Esophagus squamous epithelium (tissue), 5 donors: ENCODE measurements around the gene NOL4L. TPM values are rescaled to one million over a fixed set of nuclear protein-coding genes. Genes with fewer than 3 reads are reported as not detected.
A peak's percentile ranks its signal among the peaks of the same experiment; 100 is the strongest.

ENCODE experiments used
- DNase-seq: peaks from one replicate; lab custom pipeline; 2025; lab: John Stamatoyannopoulos, UW
- H3K27ac ChIP-seq, 4 donors: fragments of 200-600 bp; sonication (generic); one replicate each; pipeline ENCODE4 v1.5.1; 2016 to 2019; ENCODE audit warnings: mild to moderate bottlenecking in 1 of 4
- H3K27me3 ChIP-seq, 4 donors: fragments of 200-600 bp; sonication (generic); 1 replicate in 3 of 4; 2 replicates in 1 of 4; pipeline versions ENCODE4 v1.5.1 to v1.6.0; 2017 to 2021; ENCODE audit warnings: antibody characterized with exemption in 1 of 4
- H3K36me3 ChIP-seq, 3 donors: fragments of 200-600 bp; sonication (generic); one replicate each; pipeline ENCODE4 v1.5.1; 2016 to 2019
- H3K4me1 ChIP-seq, 3 donors: fragments of 200-600 bp; sonication (generic); one replicate each; pipeline ENCODE4 v1.5.1; 2017 to 2019
- H3K4me3 ChIP-seq, 4 donors: fragments of 200-600 bp; sonication (generic); 1 replicate in 3 of 4; 2 replicates in 1 of 4; pipeline ENCODE4 v1.5.1; 2016 to 2019; ENCODE audit warnings: mild to moderate bottlenecking in 2 of 4, moderate library complexity in 1 of 4
- H3K9me3 ChIP-seq, 3 donors: fragments of 200-600 bp; sonication (generic); one replicate each; pipeline ENCODE4 v1.5.1; 2016 to 2019
- CTCF ChIP-seq, 6 experiments: fragments of 450-650 bp in 4 of 6; fragments of 200-600 bp in 2 of 6; sonication (generic) in 2 of 6; IDR thresholded peaks; one replicate each; pipeline ENCODE4 v1.5.1; 2016 to 2019; ENCODE audit warnings: antibody characterized with exemption in 6 of 6, mild to moderate bottlenecking in 4 of 6, moderate library complexity in 4 of 6
- POLR2A ChIP-seq, 4 donors: fragments of 450-650 bp; IDR thresholded peaks; one replicate each; pipeline ENCODE4 v1.6.1; 2017; ENCODE audit warnings: antibody characterized with exemption in 4 of 4, mild to moderate bottlenecking in 4 of 4, moderate library complexity in 3 of 4
- WGBS, 2 donors: methylation state at CpG; one replicate each; pipeline ENCODE4 v1.1.5; 2018; 5-methylcytosine and 5-hydroxymethylcytosine counted together
- intact Hi-C: fragments of 100-400 bp; cut with DNase I; formaldehyde crosslinking; loops from one replicate; pipeline ENCODE4 v1.15.0; 2022
- total RNA-seq, 4 donors: library from RNA; depleted of rRNA; stranded (reverse); fragments of >200 nt; gene quantifications; one replicate each; pipeline ENCODE4 v1.1.0, GENCODE V29; 2016
- donor health status: DM: yes; HTN: yes; CAD: no.

Gene NOL4L
- total RNA-seq, 4 donors from 2014 or later: 1.5 to 5.1 (median 3.0) TPM

GRCh38 chr20:32589769-32590168 lies 4.6 kb upstream of the NOL4L start:
- no peak for DNase-seq
- no peaks in the 10 kb centered on the region for H3K9me3 ChIP-seq
- no peaks in the 10 kb centered on the region for H3K36me3 ChIP-seq
- intact Hi-C loops: no loop called here
- H3K27me3 ChIP-seq: peaks cover 0 to 57% (median 0%) of the 10 kb centered on the region in 4 donors
- 59 to 67% methylated on average over 4 to 5 of the region's 5 CpGs for WGBS, 2 donors
- H3K4me1 ChIP-seq: peaks cover 0 to 9% (median 8%) of the 10 kb centered on the region in 3 donors
- H3K27ac ChIP-seq: no peak overlapping the region
- TF ChIP-seq POLR2A (IDR thresholded peaks at IDR 0.05): no peak
- no peak for TF ChIP-seq CTCF (IDR thresholded peaks at IDR 0.05)
- no peak overlapping the region for H3K4me3 ChIP-seq

DNA sequence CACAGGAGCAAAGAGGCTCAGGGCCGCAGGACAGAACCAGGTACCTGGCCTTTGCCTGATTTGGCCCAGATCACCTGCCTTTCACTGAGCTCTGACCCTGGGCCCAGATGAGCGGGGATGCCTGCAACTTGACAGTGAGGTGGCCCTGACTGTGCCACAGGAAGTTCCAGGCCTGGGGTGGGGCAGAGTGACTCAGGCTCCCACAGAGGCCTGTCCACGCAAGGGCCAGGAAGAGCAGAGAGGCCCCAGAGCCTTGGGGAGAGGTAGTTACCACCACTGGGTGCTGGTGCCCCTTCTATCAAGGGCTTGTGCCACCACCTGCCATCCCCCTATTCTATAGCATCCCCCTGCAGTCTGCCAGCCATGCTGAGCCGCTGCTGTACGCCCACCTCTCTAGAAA lies 4.1 kb upstream of the NOL4L start:
- 47 to 78% methylated on average over 4 of the region's 5 CpGs for WGBS, 2 donors
- Histone ChIP-seq H3K9me3 (no peaks in the 10 kb centered on the region), H3K27me3 (peaks cover 0 to 62% (median 0%) of the 10 kb centered on the region in 4 donors), H3K27ac (no peak overlapping the region), H3K4me1 (peaks cover 0 to 13% (median 13%) of the 10 kb centered on the region in 3 donors), H3K4me3 (no peak overlapping the region), H3K36me3 (no peaks in the 10 kb centered on the region)
- DNase-seq: no peak
- no peak for TF ChIP-seq CTCF (IDR thresholded peaks at IDR 0.05)
- no peak for TF ChIP-seq POLR2A (IDR thresholded peaks at IDR 0.05)
- intact Hi-C loops: no loop called here

DNA sequence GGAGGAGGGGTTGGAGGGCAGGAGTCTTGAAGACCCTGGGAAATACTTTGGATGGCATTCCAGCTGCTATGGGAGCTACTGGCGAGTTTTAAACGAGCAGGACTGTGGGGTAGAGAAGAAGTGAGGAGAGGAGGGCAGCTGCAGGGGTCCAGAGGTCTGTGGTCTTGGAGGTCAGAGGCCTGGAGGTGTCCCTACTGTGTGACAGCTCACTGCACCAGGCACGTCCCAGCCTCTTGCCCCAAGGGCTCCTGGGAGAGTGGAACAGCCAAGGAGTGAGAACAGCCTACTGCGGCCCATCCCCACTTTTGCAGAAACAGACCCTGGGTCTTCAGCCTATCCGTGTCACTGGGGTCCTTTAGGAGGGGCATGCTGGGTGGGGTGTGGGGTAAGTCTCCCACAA lies 2.9 kb upstream of the NOL4L start:
- Histone ChIP-seq H3K36me3 (no peaks in the 10 kb centered on the region), H3K4me3 (no peak overlapping the region), H3K9me3 (no peaks in the 10 kb centered on the region), H3K27me3 (peaks cover 0 to 75% (median 0%) of the 10 kb centered on the region in 4 donors), H3K27ac (no peak overlapping the region), H3K4me1 (peaks cover 0 to 25% (median 25%) of the 10 kb centered on the region in 3 donors)
- no peak for DNase-seq
- TF ChIP-seq CTCF (IDR thresholded peaks at IDR 0.05) (no peak), POLR2A (IDR thresholded peaks at IDR 0.05) (no peak)
- intact Hi-C loops: no loop called here
- 52 to 73% methylated on average over 3 of the region's 5 CpGs for WGBS, 2 donors

GRCh38 chr20:32586291-32586690 lies 1.2 kb upstream of the NOL4L start:
- Histone ChIP-seq H3K27me3 (peaks cover 0 to 91% (median 0%) of the 10 kb centered on the region in 4 donors), H3K9me3 (no peaks in the 10 kb centered on the region), H3K4me3 (no peak overlapping the region), H3K4me1 (peaks cover 0 to 43% (median 30%) of the 10 kb centered on the region in 3 donors), H3K27ac (no peak overlapping the region), H3K36me3 (no peaks in the 10 kb centered on the region)
- 67 to 74% methylated on average over 7 to 8 of the region's 8 CpGs for WGBS, 2 donors
- DNase-seq: no peak
- TF ChIP-seq POLR2A (IDR thresholded peaks at IDR 0.05): no peak
- intact Hi-C loops: no loop called here

DNA sequence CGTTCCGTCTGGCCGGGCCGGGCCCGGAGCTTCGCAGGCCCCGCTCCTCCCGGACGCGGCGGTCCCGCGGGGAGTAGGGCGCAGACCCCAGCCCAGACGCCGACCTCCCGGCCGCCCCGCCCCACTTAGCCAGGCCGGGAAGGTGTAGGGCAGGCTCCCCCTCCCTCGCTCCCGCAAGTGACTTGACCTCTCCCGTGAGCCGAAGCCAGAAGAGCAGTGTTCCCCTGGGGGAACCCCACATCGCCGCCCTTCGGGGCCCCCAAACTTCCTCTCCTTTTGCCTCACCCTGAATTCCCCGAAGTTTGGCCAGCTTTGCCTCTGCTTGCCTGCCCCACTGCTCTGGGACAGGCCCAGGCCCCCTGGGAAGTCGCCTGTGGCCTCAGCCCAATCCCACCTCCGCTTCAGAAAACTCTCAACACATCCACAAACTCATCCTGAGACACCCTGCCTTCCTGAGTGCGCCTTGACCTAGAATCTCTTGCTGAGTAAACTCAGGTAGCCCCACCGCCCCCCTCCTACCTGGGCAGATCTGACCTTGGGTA lies 524 bp upstream of the NOL4L start:
- intact Hi-C loops: no loop called here
- TF ChIP-seq CTCF (IDR thresholded peaks at IDR 0.05) (no peak), POLR2A (IDR thresholded peaks at IDR 0.05) (no peak)
- peaks cover 0 to 45% (median 30%) of the 10 kb centered on the region in 3 donors for H3K4me1 ChIP-seq
- no peak overlapping the region for H3K27ac ChIP-seq
- WGBS, 2 donors: 21 to 36% methylated on average over 5 to 16 of the region's 32 CpGs
- peaks cover 0 to 96% (median 0%) of the 10 kb centered on the region in 4 donors for H3K27me3 ChIP-seq
- no peaks in the 10 kb centered on the region for H3K9me3 ChIP-seq
- H3K4me3 ChIP-seq: peak overlapping the region in 3 of 4 donors; percentile 47 to 79 (median 62)
- no peak for DNase-seq
- H3K36me3 ChIP-seq: no peaks in the 10 kb centered on the region
